ENCODE measurements around the gene ARFGEF3. TPM values are rescaled to one million over a fixed set of nuclear protein-coding genes. Genes with fewer than 3 reads are reported as not detected.

Gene ARFGEF3
- total RNA-seq, 4 donors from 2014 or later: 2.8 to 11.8 (median 7.8) TPM

DNA sequence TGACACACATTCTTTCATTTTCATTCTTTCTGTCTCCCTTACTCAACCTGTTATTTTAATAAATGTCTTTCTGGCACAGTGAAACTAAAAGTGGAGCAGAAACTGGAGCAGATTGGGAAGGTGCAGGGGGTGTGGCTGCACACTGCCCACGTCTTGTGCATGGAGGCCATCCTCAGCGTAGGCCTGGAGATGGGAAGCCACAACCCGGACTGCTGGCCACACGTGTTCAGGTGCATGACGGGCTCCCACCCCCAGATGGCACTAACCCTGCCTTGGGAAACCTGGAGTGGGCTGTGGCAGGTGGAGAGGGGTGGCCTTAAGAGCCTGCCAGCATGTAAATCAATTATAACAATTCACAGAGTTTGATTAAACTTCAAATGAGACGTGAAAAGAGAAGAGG, 128.0 kb downstream of the ARFGEF3 start:
- no peak overlapping the region for H3K4me3 ChIP-seq (ENCODE audit: low read depth, poor library complexity, severe bottlenecking)
- TF ChIP-seq, protein P1, sequence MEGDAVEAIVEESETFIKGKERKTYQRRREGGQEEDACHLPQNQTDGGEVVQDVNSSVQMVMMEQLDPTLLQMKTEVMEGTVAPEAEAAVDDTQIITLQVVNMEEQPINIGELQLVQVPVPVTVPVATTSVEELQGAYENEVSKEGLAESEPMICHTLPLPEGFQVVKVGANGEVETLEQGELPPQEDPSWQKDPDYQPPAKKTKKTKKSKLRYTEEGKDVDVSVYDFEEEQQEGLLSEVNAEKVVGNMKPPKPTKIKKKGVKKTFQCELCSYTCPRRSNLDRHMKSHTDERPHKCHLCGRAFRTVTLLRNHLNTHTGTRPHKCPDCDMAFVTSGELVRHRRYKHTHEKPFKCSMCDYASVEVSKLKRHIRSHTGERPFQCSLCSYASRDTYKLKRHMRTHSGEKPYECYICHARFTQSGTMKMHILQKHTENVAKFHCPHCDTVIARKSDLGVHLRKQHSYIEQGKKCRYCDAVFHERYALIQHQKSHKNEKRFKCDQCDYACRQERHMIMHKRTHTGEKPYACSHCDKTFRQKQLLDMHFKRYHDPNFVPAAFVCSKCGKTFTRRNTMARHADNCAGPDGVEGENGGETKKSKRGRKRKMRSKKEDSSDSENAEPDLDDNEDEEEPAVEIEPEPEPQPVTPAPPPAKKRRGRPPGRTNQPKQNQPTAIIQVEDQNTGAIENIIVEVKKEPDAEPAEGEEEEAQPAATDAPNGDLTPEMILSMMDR (IDR thresholded peaks at IDR 0.05): no peak
- no peak for TF ChIP-seq POLR2A (IDR thresholded peaks at IDR 0.05)
- 60 to 67% methylated on average over 6 of the region's 6 CpGs for WGBS, 2 donors
- intact Hi-C loops (cut with DNase I; ENCODE audit: low total_unique reads): loop anchor here (10.0 kb wide), 1 partner anchor 175 kb away; no protein-coding TSS in a partner anchor
- no peak for DNase-seq (ENCODE audit: low spot score in 2 of 2)

DNA sequence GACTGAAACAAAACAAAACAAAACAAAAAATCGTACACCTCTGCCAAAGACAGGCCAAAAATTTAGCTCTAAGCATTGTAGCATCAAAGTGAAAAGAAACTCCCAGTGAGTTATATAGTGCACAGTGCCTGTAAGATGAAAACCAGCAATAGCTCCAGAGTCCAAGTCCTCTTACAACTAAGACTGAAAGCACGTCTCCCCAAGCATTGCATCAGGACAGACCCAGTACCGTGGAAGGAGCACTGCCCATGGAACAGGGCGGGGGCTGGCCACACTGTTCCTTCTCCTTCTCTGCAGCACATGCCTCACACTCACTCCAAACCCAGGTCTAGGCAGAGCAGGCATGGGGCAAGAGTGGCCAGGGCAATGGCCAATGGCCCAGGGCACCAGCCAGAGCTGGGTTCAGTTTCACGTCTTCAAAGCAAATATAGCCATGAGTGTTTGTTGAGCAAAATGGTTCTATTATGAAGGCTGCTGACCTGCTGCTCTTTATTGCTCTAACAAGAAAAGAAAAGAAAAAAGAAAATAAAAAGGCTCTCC, 128.8 kb downstream of the ARFGEF3 start:
- TF ChIP-seq POLR2A (IDR thresholded peaks at IDR 0.05): no peak
- TF ChIP-seq, protein P1 (IDR thresholded peaks at IDR 0.05): no peak
- DNase-seq (ENCODE audit: low spot score in 2 of 2): no peak
- intact Hi-C loops (cut with DNase I; ENCODE audit: low total_unique reads): no loop called here
- no peak overlapping the region for H3K4me3 ChIP-seq (ENCODE audit: low read depth, poor library complexity, severe bottlenecking)
- 68 to 69% methylated on average over 5 of the region's 5 CpGs for WGBS, 2 donors

DNA sequence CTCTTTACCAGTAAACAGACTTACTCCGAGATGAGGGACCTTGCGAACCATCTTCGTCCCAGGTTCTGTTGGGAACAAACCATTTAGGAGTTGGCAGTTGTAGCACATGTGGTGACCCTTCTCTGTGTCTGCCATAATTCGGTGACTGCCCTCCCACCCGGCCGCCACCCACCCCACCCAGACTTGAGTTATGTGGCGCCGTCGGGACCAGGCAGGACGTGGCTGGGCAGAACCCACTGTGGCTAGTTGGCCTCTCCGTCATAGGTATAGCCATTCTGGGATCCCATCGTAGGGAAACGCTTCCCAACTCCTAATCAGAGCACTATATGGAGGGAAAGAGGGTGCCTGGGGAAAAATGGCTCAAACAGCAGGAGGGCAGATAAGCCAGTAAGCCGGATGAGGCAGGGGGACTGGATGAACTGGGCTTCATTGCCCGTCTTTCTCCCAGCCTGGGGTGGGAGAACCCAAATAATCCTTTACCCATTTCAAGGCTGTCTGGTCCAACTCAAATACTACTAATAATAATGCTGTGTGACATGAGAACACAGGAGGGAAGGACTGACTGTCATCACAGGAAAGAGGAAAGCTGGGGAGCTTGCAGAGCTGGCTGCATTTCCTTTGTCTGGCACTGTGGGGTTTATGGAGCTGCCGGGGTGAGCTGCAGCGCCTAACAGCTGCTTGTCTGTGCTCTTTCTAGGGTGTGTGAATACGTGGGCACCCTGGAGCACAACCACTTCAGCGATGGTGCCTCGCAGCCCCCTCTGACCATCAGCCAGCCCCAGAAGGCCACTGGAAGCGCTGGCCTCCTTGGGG, 129.5 kb downstream of the ARFGEF3 start:
- no peak for DNase-seq (ENCODE audit: low spot score in 2 of 2)
- WGBS, 2 donors: 82 to 88% methylated on average over 19 to 21 of the region's 21 CpGs
- no peak for TF ChIP-seq POLR2A (IDR thresholded peaks at IDR 0.05)
- TF ChIP-seq, protein P1 (IDR thresholded peaks at IDR 0.05): no peak
- intact Hi-C loops (cut with DNase I; ENCODE audit: low total_unique reads): no loop called here
- no peak overlapping the region for H3K4me3 ChIP-seq (ENCODE audit: low read depth, poor library complexity, severe bottlenecking)

DNA sequence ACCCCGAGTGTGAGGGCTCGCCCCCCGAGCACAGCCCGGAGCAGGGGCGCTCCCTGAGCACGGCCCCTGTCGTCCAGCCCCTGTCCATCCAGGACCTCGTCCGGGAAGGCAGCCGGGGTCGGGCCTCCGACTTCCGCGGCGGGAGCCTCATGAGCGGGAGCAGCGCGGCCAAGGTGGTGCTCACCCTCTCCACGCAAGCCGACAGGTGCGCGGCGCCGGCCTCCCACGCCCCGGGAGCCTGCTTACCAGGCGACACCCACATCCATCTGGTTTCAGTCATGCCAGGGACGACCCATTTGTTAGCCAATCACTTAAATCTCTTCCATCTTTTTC, 130.1 kb downstream of the ARFGEF3 start:
- TF ChIP-seq, protein P1 (IDR thresholded peaks at IDR 0.05): no peak
- no peak for TF ChIP-seq POLR2A (IDR thresholded peaks at IDR 0.05)
- DNase-seq (ENCODE audit: low spot score in 2 of 2): no peak
- intact Hi-C loops (cut with DNase I; ENCODE audit: low total_unique reads): no loop called here
- H3K4me3 ChIP-seq (ENCODE audit: low read depth, poor library complexity, severe bottlenecking): no peak overlapping the region
- WGBS, 2 donors: 92 to 96% methylated on average over 22 to 28 of the region's 28 CpGs

DNA sequence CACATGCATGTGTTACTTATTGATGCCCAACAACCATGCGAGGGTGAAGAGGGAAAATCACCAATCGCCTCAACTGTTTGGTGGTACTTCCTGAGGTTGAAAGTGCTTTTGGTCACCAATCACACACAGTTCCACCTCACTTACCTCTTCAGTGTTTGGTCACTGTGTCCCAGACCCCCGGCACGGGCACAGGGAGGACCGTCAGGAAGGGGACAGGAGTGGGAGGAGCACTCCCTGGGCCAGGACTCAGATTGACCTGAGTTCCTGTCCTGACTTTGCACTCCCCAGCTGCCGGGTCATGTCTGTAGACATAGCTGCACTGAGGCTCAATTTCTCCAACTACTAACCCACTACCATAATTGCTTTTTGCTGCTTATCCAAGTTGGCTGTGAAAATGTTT, 130.7 kb downstream of the ARFGEF3 start:
- WGBS, 2 donors: 89 to 91% methylated on average over 6 of the region's 6 CpGs
- DNase-seq (ENCODE audit: low spot score in 2 of 2): no peak
- intact Hi-C loops (cut with DNase I; ENCODE audit: low total_unique reads): no loop called here

More for the DNA sequence above, 130.7 kb downstream of the ARFGEF3 start:
- no peak overlapping the region for H3K4me3 ChIP-seq (ENCODE audit: low read depth, poor library complexity, severe bottlenecking)
- no peak for TF ChIP-seq POLR2A (IDR thresholded peaks at IDR 0.05)
- TF ChIP-seq, protein P1 (IDR thresholded peaks at IDR 0.05): no peak
